H1 (cell line): Measurements from ENCODE around the gene HDAC11. TPM values are rescaled to one million over a fixed set of nuclear protein-coding genes. Genes with fewer than 3 reads are reported as not detected.

Experiments
- CTCF ChIA-PET: fragments of 300-600 bp; sonication (Branson Sonifier 250); formaldehyde crosslinking; loops from one replicate; lab custom pipeline; 2021; ENCODE audit not compliant: partially characterized antibody; lab: Charles Lee
- POLR2A ChIA-PET: fragments of 300-600 bp; sonication (Branson Sonifier 250); formaldehyde crosslinking; loops from one replicate; lab custom pipeline; 2021; ENCODE audit warnings: inconsistent platforms; ENCODE audit not compliant: partially characterized antibody; lab: Charles Lee
- DNase-seq, 2 experiments: peaks; one replicate each; pipeline versions ENCODE4 v3.0.0 to v3.0.0-alpha.2; 2010 to 2022; ENCODE audit warnings: low spot score in 2 of 2, low read depth in 1 of 2, mixed read lengths in 1 of 2
- FAIRE-seq: peaks from 2 replicates; lab custom pipeline; 2011; peaks lifted over from hg19 to GRCh38; lab: Jason Lieb, UNC
- H2AFZ ChIP-seq: 2 replicates; pipeline ENCODE4 v1.8.1; 2012; ENCODE audit warnings: low read length, inconsistent platforms
- H2AK5ac ChIP-seq: 2 replicates; pipeline ENCODE4 v1.6.1; 2013; ENCODE audit warnings: low read depth, low read length
- H2BK120ac ChIP-seq: replicated peaks from 2 replicates; pipeline ENCODE3; 2013; ENCODE audit warnings: low read depth, low read length, inconsistent platforms
- H2BK12ac ChIP-seq: 2 replicates; pipeline ENCODE4 v1.6.1; 2013; ENCODE audit warnings: low read depth, low read length
- H2BK15ac ChIP-seq: 2 replicates; pipeline ENCODE4 v1.6.1; 2013; ENCODE audit warnings: low read length
- H2BK20ac ChIP-seq: 2 replicates; pipeline ENCODE4 v1.6.1; 2013; ENCODE audit warnings: low read length
- H2BK5ac ChIP-seq: 2 replicates; pipeline ENCODE4 v1.6.1; 2013; ENCODE audit warnings: low read depth, low read length
- H3K14ac ChIP-seq: 2 replicates; pipeline ENCODE4 v1.6.1; 2013; ENCODE audit warnings: inconsistent platforms; ENCODE audit not compliant: insufficient read length
- H3K18ac ChIP-seq: 2 replicates; pipeline ENCODE4 v1.6.1; 2013; ENCODE audit warnings: low read length; ENCODE audit errors: extremely low read depth
- H3K23ac ChIP-seq: 2 replicates; pipeline ENCODE4 v1.6.1; 2013; ENCODE audit warnings: inconsistent platforms; ENCODE audit not compliant: insufficient read length
- H3K23me2 ChIP-seq: 2 replicates; pipeline ENCODE4 v1.6.1; 2013; ENCODE audit warnings: low read depth, low read length
- H3K27ac ChIP-seq: 2 replicates; pipeline ENCODE4 v1.6.1; 2011; ENCODE audit warnings: low read depth, low read length, inconsistent platforms
- H3K27me3 ChIP-seq, 4 experiments: replicated peaks in 1 of 4; 1 replicate in 1 of 4; 2 replicates in 3 of 4; pipeline versions ENCODE4 v1.6.1 to v1.8.1; 2011 to 2013; ENCODE audit warnings: low read length in 3 of 4, mild to moderate bottlenecking in 3 of 4, inconsistent platforms in 2 of 4, mixed read lengths in 2 of 4, moderate library complexity in 1 of 4; ENCODE audit not compliant: control insufficient read depth in 3 of 4, insufficient read depth in 3 of 4; ENCODE audit errors: extremely low read depth in 1 of 4
- H3K36me3 ChIP-seq, 4 experiments: 2 replicates each; pipeline versions ENCODE4 v1.6.1 to v1.8.1; 2011 to 2013; ENCODE audit warnings: mild to moderate bottlenecking in 4 of 4, low read length in 3 of 4, moderate library complexity in 2 of 4, control low read depth in 1 of 4, inconsistent platforms in 1 of 4; ENCODE audit not compliant: insufficient read depth in 4 of 4, control insufficient read depth in 2 of 4
- H3K4ac ChIP-seq: replicated peaks from 2 replicates; pipeline ENCODE3; 2013; ENCODE audit warnings: low read length, low read depth, mixed read lengths, inconsistent platforms; ENCODE audit not compliant: insufficient read length
- H3K4me1 ChIP-seq, 4 experiments: replicated peaks in 1 of 4; 1 replicate in 1 of 4; 2 replicates in 3 of 4; pipeline versions ENCODE4 v1.6.1 to v1.8.1; 2011 to 2013; ENCODE audit warnings: low read length in 3 of 4, inconsistent platforms in 2 of 4, mixed read lengths in 1 of 4; ENCODE audit not compliant: insufficient read depth in 4 of 4, control insufficient read depth in 3 of 4
- H3K4me2 ChIP-seq, 2 experiments: 2 replicates each; pipeline versions ENCODE4 v1.6.1 to v1.8.1; 2011 to 2013; ENCODE audit warnings: low read depth in 2 of 2, low read length in 2 of 2, control low read depth in 1 of 2, inconsistent platforms in 1 of 2, mild to moderate bottlenecking in 1 of 2; ENCODE audit not compliant: insufficient read depth in 1 of 2
- H3K4me3 ChIP-seq, 4 experiments: fragments of 200-600, 300-600 bp in 1 of 4; sonication (generic), shearing (Covaris generic), sonication (Bioruptor Twin) in 1 of 4; 2 replicates each; pipeline versions ENCODE4 v1.5.1 to v1.8.1; 2011 to 2016; ENCODE audit warnings: low read length in 4 of 4, low read depth in 3 of 4, control low read depth in 2 of 4, inconsistent platforms in 2 of 4, mild to moderate bottlenecking in 2 of 4, mixed read lengths in 1 of 4, moderate library complexity in 1 of 4; ENCODE audit not compliant: insufficient read depth in 2 of 4; ENCODE audit errors: extremely low read depth in 1 of 4
- H3K56ac ChIP-seq: replicated peaks from 2 replicates; pipeline ENCODE3; 2013; ENCODE audit warnings: low read depth, mild to moderate bottlenecking, mixed read lengths, low read length, inconsistent platforms; ENCODE audit not compliant: insufficient read length
- H3K79me1 ChIP-seq: 2 replicates; pipeline ENCODE4 v1.6.1; 2013; ENCODE audit warnings: low read depth, low read length, control low read depth
- H3K79me2 ChIP-seq, 2 experiments: 2 replicates each; pipeline versions ENCODE4 v1.6.1 to v1.8.1; 2012 to 2013; ENCODE audit warnings: low read length in 2 of 2, mild to moderate bottlenecking in 2 of 2, inconsistent platforms in 1 of 2; ENCODE audit not compliant: insufficient read depth in 2 of 2, control insufficient read depth in 1 of 2
- H3K9ac ChIP-seq, 4 experiments: replicated peaks in 1 of 4; 1 replicate in 1 of 4; 2 replicates in 3 of 4; pipeline versions ENCODE4 v1.6.1 to v1.8.1; 2011 to 2013; ENCODE audit warnings: low read depth in 3 of 4, low read length in 3 of 4, control low read depth in 2 of 4, mild to moderate bottlenecking in 2 of 4, moderate library complexity in 2 of 4, inconsistent platforms in 1 of 4; ENCODE audit errors: extremely low read depth in 1 of 4
- H3K9me3 ChIP-seq, 2 experiments: 2 replicates each; pipeline versions ENCODE4 v1.6.1 to v1.8.1; 2012 to 2013; ENCODE audit warnings: mild to moderate bottlenecking in 2 of 2, moderate library complexity in 2 of 2, control low read depth in 1 of 2, inconsistent platforms in 1 of 2, low read depth in 1 of 2, low read length in 1 of 2, mixed read lengths in 1 of 2; ENCODE audit not compliant: insufficient read depth in 2 of 2
- H4K20me1 ChIP-seq, 2 experiments: replicated peaks in 1 of 2; 2 replicates each; pipeline versions ENCODE3 to v1.8.1; 2011 to 2013; ENCODE audit warnings: inconsistent platforms in 2 of 2, low read length in 2 of 2, mild to moderate bottlenecking in 1 of 2; ENCODE audit not compliant: insufficient read depth in 2 of 2, control insufficient read depth in 1 of 2
- H4K5ac ChIP-seq: 2 replicates; pipeline ENCODE4 v1.6.1; 2013; ENCODE audit warnings: low read length, low read depth, mixed read lengths, inconsistent platforms; ENCODE audit not compliant: insufficient read length
- H4K8ac ChIP-seq: 2 replicates; pipeline ENCODE4 v1.8.0; 2013; ENCODE audit warnings: mild to moderate bottlenecking, moderate library complexity, low read length, inconsistent platforms; ENCODE audit not compliant: insufficient read depth; ENCODE audit errors: extremely low read depth
- H4K91ac ChIP-seq: replicated peaks from 2 replicates; pipeline ENCODE3; 2013; ENCODE audit warnings: low read length, mixed read lengths, inconsistent platforms; ENCODE audit not compliant: insufficient read length
- SIX5 ChIP-seq: IDR thresholded peaks from 2 replicates; pipeline ENCODE4 v1.6.1; 2011; ENCODE audit warnings: mild to moderate bottlenecking, low read depth, low read length
- WGBS, 2 experiments: shearing (Covaris generic) in 1 of 2; methylation state at CpG; one replicate each; pipeline versions ENCODE4 v1.1.6 to v1.1.7; 2013 to 2015; ENCODE audit warnings: low lambda C conversion rate in 2 of 2, mixed read lengths in 2 of 2, inconsistent platforms in 1 of 2, low coverage in 1 of 2, missing lambda C conversion rate in 1 of 2; ENCODE audit not compliant: insufficient replicate concordance in 2 of 2, insufficient coverage in 1 of 2, insufficient read length in 1 of 2; ENCODE audit errors: extremely low coverage in 1 of 2, missing lambda C conversion rate in 1 of 2; 5-methylcytosine and 5-hydroxymethylcytosine counted together
- polyA plus RNA-seq, 7 experiments: library from polyadenylated mRNA; depleted of rRNA in 3 of 7; stranded (reverse) in 5 of 7; unstranded in 2 of 7; fragments of >200 nt in 5 of 7; fragments of 200-250 nt in 2 of 7; gene quantifications; 1 replicate in 5 of 7; 2 replicates in 1 of 7; 4 replicates in 1 of 7; pipeline versions ENCODE4 v1.2.1 to v1.2.3, GENCODE V29; 2011 to 2013; ENCODE audit warnings: missing spikeins in 2 of 7, mixed read lengths in 2 of 7
- total RNA-seq: library from RNA; stranded (reverse); fragmentation: NEBNext Ultra II Directional; extraction: Animal tissue kit (Norgen Biotek cat#: 25700); gene quantifications from 2 replicates; pipeline ENCODE4 v1.2.1, GENCODE V29; 2021

HDAC11 gene
- total and polyA plus RNA-seq, 2 of the 8 experiments (the other 6 are each of a cell fraction or from before 2014, with no cell fraction given) = 6.8 to 7.4 TPM

DNA sequence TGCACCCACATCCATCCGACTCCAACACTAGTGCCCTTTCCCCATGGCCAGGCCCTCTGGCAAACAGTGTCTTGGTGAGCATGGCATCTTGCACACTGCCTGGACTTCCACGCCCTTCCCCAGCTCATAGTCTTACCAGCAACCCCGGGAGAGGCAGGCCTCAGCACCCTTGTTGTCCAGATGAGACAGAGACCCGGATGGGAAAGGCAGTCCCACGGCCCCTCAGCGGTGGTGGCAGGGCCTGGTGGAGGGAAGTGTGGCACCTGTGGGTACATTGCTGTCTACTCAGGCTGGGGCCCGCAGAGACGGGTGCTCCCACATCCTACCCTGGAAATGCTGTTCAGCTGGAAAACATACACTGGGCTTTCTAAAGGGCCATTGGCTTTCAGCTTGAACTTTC lies 28.4 kb downstream of the HDAC11 start:
- Histone ChIP-seq H3K18ac (no peak overlapping the region), H2BK12ac (no peak overlapping the region), H3K9me3 (no peaks in the 10 kb centered on the region), H3K36me3 (no peaks in the 10 kb centered on the region), H3K9ac (0 out of 7 replicates have a peak overlapping the region, but pooled peaks of 1 of the 4 experiments have one; percentile 18), H2BK120ac (no peak overlapping the region), H3K56ac (no peak overlapping the region), H3K4me2 (no peak overlapping the region), H3K27ac (no peak overlapping the region), H2AK5ac (no peak overlapping the region), H2AFZ (no peak overlapping the region), H2BK15ac (no peak overlapping the region), H2BK5ac (no peak overlapping the region), H4K91ac (no peak overlapping the region), H3K4ac (no peak overlapping the region), H4K20me1 (no peaks in the 10 kb centered on the region), H3K23ac (no peak overlapping the region), H2BK20ac (no peak overlapping the region), H3K4me1 (peaks cover 0 to 10% (median 3%) of the 10 kb centered on the region in 4 experiments; a peak in 1 of 7 replicates), H4K8ac (no peak overlapping the region), H3K23me2 (no peaks in the 10 kb centered on the region; the same call in 1 of the 2 replicates), H3K27me3 (no peaks in the 10 kb centered on the region; a peak in 1 of 7 replicates), H3K14ac (no peak overlapping the region), H3K4me3 (no peak overlapping the region), H3K79me2 (no peaks in the 10 kb centered on the region), H4K5ac (no peak overlapping the region), H3K79me1 (no peaks in the 10 kb centered on the region)
- POLR2A ChIA-PET = no interaction called here
- DNase-seq (no peak), FAIRE-seq (no peak)
- TF ChIP-seq SIX5 = no peak
- CTCF ChIA-PET = interaction anchor here (1.0 to 51.2 kb wide), 5 partner anchors 2 to 372 kb away, joined by 3 to 856 read pairs (median 31); partner anchors contain the start of gene FBLN2
- WGBS, 2 experiments = 90% methylated on average over 8 of the region's 8 CpGs; no CpG with 5 or more reads in 1 of the 2 experiments
